Measurements from ENCODE around the gene SH3GLB1.

- TF ChIP-seq ELK1 (CRISPR knock-in tag; IDR thresholded peaks at IDR 0.05) (no peak), HMGXB4 (CRISPR knock-in tag; IDR thresholded peaks at IDR 0.05) (peak; percentile 96; the same call in 1 of the 2 replicates), ZNF280B (CRISPR knock-in tag; IDR thresholded peaks at IDR 0.05) (no peak), PRDM10 (IDR thresholded peaks at IDR 0.05; ENCODE audit: partially characterized antibody) (peak; percentile 9), POLR2H (tag; IDR thresholded peaks at IDR 0.05; ENCODE audit: low read depth) (no peak), SREBF2 (CRISPR knock-in tag; IDR thresholded peaks at IDR 0.05) (no peak), CBX3 (IDR thresholded peaks at IDR 0.05; ENCODE audit: borderline replicate concordance in 1 of 2, low read length in 2 of 2) (no peak), MAFG (tag; conservative IDR thresholded peaks at IDR 0.05) (no peak), CBFB (CRISPR knock-in tag; IDR thresholded peaks at IDR 0.05) (no peak), TSC22D4 (tag; IDR thresholded peaks at IDR 0.05) (no peak), ZNF146 (CRISPR knock-in tag; IDR thresholded peaks at IDR 0.05; ENCODE audit: unreplicated experiment) (no peak)
These were observed 742 bp downstream of the SH3GLB1 start for GRCh38 chr1:86704972-86705664.

Measured in K562 (cell line).